NCI-H748 (cell line): Measurements from ENCODE around the gene GCHFR.

ENCODE experiments used
- DNase-seq: peaks from one replicate; lab custom pipeline; 2025; ENCODE audit not compliant: unreplicated experiment; lab: John Stamatoyannopoulos, UW

GCHFR gene

DNA sequence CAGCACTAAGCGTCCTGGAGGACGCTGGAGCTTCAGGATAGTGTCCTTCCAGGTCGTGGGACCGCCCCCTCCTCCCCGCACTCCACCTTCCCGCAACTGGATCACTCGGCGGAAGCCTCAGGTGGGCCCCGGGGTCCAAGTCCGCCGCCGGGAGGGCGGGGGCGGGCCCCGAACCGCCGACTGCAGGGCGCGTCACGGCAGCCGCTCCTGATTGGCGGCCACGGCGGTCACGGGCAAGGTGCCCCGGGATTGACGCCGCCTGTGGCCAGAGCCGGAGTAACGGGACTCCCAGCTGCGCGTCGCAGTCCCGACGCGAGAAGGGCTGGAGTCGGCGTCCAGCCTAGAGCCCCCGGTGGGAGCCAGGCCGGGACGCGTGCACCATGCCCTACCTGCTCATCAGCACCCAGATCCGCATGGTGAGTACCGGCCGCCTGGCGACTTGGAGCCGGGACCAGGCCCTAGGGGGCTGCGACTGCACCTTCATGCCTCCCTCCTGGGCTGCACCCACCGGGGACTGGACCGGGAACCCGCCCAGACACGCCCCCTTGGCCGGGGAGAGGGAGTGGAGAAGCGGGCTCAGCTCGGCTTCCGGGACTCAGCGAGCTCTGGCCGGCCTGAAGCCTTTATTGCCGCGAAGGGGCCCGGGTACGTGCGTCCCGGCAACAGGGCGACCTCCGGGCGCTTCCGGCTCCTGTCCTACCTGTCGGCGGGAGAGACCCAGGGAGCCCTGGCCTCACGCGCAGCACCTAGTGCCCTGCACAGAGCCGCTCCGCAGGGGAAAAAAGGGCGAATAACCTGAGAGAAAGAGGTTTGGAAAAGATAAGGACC is at the start of gene GCHFR:
TSS of gene GCHFR (plus strand) at position 268 of the 828 bp plus-strand sequence. CDS start at position 381, 113 bp downstream.
- DNase-seq, result peak; percentile 68

DNA sequence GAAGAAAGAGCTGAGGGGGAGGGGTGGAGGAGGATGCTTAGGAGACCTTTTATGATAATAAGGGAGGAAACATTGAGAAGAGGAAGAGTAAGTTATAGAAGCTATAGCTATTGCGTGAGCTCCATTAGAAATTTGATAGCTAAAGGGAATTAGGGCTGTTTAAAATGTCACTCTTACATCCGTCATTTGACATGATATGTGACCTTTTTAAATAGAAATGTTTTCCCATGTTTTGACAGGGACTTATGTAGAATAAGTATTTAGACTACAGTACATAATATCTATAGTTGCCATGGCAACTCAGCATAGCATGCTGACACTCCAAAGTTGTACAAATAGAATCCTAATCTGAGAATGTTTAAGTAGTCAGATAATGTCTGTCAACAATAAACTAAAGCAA is 49.7 kb upstream of the GCHFR start:
- DNase-seq, result no peak

GRCh38 chr15:40716165-40716564 is 47.7 kb upstream of the GCHFR start:
- no peak for DNase-seq

- no peak for DNase-seq
Measured at GRCh38 chr15:40721701-40722100, 42.2 kb upstream of the GCHFR start.

- DNase-seq, result no peak
Measured at GRCh38 chr15:40722354-40722753, 41.5 kb upstream of the GCHFR start.

DNA sequence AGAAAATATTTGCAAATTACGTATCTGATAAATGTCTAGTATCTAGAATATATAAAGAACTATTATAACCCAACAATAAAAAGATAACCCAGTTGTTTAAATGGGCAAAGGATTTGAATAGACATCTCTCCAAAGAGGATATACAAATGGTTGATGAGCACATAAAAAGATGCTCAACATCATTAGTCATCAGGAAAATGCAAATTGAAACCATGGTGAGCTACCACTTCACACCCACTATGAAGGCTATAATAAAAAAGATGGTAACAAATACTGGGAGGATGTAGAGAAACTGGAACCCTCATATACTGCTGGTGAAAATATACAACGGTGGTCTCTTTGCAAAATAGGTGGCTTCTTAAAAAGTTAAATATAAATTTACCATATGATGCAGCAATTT is 40.9 kb upstream of the GCHFR start:
- DNase-seq, result no peak

GRCh38 chr15:40723919-40724318 is 39.9 kb upstream of the GCHFR start:
- DNase-seq, result no peak

DNA sequence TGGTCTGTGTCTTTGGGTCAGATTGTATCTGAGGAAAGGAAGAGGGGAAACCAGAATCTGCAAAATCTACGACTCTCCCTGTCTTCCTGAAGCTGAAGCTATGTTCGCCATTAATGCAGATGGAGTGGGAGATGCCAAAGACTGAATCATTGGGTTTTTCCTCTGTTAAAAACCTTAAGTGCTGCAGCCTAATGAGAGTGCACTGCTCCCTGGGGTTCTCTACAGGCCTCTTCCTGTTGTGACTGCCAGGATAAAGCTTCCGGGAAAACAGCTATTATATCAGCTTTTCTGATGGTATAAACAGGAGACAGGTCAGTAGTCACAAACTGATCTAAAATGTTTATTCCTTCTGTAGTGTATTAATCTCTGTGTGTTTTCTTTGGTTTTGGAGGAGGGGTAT is 32.8 kb upstream of the GCHFR start:
- DNase-seq, result no peak

GRCh38 chr15:40736575-40736974 is 27.3 kb upstream of the GCHFR start:
- DNase-seq, result no peak

DNA sequence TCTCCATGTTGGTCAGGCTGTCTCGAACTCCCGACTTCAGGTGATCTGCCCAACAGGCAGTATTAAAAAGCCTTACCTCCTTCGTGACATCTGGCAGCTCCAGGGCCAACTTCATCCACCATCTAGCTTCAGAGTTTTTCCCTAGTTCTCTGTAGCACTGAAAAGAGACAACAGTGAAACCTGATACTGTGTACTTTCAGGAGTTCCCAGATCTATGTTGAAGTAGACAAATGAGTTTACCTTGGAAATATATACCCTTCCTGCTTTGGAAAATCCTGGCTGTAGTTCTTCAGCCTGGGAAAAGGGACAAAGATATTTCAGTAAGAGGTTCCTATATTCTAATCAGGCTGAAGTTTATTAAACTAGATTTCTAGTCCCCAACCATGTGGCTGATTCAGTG is 26.8 kb upstream of the GCHFR start:
- no peak for DNase-seq

GRCh38 chr15:40739047-40739446 is 24.8 kb upstream of the GCHFR start:
- no peak for DNase-seq

DNA sequence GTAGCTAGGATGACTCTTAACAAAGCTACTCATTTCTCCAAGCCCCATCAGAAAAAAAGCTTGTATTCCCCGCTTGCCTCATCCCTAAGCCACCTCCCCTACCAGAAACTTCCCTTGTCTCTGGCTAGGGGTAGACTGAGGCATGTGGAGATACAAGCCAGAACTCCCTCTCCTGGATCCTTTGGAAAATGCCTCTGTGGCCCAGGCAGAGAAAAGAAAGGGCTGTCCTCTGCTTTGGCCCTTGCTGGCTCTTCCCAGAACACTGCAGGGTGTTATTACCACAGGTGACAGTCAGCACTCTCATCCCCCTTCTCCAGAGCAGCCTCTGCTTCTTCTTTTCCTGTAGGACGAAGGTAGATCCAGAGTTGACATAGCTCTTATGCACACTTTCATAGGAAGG is 24.0 kb upstream of the GCHFR start:
- no peak for DNase-seq

- DNase-seq, result no peak
Measured at GRCh38 chr15:40743485-40743901, 20.4 kb upstream of the GCHFR start.

GRCh38 chr15:40743921-40744814 is 19.7 kb upstream of the GCHFR start:
- DNase-seq, result no peak

GRCh38 chr15:40744815-40745152 is 19.1 kb upstream of the GCHFR start:
- DNase-seq, result no peak

GRCh38 chr15:40746916-40747418 is 16.9 kb upstream of the GCHFR start:
- no peak for DNase-seq

DNA sequence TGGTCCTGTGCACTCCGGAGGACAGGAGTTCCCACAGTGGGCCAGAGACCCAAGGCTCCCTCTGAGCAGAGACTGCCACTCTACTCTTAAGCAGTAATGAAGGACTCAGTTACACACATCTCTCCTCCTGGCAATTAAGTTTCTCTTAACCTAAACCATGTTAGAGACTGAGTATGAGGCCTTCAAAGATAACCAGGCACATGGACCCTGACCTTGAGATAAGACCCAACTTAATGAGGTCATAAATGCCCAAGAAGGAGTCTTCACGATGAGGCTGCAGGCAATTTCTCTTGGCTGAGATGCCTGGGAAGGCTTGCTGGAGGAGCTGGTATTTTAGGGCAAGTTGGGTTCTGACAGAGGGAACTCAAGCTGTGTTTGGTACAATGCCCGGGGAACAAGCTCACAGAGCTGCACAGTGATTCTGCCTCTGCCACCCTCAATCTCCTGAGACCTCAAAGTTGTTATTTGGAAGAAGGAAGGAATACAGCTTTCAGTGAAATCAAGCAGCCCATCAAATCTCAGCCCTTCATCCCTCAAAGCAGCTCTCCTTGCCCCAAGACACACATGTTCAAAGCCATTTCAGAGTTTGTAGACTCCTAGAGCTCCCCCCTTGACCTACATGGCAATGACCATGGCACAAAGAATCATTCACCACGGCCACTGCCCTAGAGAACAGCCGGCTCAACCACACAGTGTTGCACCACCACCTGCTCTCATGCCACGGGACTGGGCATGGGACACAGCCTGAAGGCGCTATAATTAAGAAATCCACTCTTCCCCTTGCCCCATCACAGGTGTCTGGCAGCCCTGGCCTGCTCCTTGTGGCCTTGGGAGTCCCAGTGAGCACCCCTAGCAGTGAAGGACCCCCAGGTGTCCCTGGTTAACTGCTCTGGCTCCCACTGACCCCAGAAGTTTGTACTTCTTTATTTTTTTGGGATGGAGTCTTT is 15.9 kb upstream of the GCHFR start:
- no peak for DNase-seq

GRCh38 chr15:40749151-40749630 is 14.7 kb upstream of the GCHFR start:
- DNase-seq, result no peak

GRCh38 chr15:40750885-40751284 is 13.0 kb upstream of the GCHFR start:
- DNase-seq, result no peak

GRCh38 chr15:40751745-40752144 is 12.1 kb upstream of the GCHFR start:
- DNase-seq, result no peak

DNA sequence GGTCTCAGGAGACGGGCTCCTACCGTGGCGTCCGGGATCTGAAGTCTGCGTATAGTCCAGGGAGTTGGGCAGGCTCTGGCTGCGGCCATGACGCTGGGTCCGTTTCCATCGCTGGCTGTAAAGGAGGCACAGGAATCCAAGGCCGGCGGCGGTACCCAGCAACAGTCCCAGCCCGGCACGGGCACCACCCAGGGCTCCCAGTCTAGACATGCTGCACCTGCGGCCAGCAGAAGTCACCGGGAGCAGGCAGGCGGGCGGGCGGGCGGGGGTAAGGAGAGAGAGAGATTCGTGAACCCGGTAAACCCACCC is 9.3 kb upstream of the GCHFR start:
- DNase-seq, result peak; percentile 24
